HG02642 (cell line): ENCODE measurements around the gene ZBTB20.
A peak's percentile ranks its signal among the peaks of the same experiment; 100 is the strongest.

Source experiments
- ATAC-seq: cut with Tn5 transposase; IDR thresholded peaks from one replicate; pipeline ENCODE4 v1.9.1; 2021; ENCODE audit warnings: mild to moderate bottlenecking; ENCODE audit not compliant: unreplicated experiment, poor library complexity

ZBTB20 gene

GRCh38 chr3:114408736-114409670 is 738.1 kb downstream of the ZBTB20 start:
- ATAC-seq: no peak

DNA sequence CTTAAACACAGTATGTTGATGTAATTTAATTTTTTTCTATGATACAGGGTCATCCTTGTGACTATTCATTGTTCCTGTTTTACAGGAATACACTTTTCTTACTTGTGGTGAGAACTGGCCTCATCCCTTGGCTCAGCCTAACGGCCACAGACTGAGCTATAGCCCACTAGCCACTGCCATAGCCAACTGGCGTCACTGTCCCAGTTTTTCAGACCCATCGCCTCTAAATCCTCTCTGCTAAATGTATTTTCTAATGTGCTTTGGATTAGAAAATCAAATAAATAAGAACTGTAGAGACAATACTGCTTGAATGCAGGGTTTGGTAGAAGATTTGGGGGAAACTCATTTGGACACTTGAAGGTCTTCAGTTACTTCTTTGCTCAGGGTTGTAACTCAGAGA is 740.2 kb downstream of the ZBTB20 start:
- no peak for ATAC-seq

DNA sequence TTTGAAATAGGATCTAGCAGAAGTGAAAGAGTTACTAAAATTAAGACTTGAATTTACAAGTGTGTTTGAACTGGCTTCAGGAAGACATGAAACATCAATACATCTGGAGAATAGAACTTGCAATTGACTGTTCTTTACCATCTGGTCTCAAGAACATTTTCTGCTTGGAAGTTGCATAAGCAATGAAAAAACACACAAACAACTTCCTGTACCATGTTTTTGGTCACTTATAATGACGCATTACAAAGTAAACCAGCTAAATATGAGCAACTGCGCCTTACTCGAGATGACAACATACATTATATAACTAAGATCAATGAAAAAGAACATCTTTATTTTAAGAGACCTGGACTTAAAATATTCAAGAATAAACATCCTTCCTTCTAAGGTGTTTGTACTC is 740.8 kb downstream of the ZBTB20 start:
- ATAC-seq: no peak

DNA sequence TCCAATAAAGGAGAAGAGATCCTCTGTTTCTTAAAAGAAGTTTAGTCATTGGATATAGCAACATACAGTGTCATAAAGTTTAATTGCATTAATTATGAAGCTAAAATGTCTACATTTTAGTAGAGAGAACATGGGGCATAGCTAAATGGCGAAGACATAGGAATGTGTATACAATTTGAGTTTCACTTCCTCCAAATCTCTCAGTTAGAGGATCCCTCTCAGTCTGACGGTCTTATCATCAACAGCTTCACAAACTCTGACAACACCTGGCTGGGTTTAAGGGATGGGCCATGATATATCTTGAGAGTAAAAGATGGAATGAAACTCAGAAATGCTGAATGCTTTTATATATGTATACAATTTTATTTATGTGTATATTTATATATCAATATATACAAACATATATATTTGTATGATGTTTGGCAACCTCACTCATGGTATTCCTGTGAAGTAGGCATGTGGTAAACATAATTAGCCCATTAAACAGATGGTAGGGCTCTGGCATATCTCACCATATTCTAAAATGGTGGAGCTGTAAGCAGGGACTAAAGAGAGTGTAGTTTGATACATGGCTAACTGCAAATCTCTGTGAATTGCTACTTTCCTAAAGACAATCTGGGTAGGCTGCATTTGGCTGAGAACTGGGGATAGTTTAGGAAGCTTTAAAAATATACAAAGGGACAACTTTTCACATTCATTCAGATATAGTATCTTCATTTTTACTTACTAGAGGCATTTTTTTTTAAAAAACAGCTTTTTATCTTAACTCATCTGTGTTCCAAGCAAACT is 741.7 kb downstream of the ZBTB20 start:
- peak; percentile 73 for ATAC-seq

- ATAC-seq: no peak
Observed at GRCh38 chr3:114404590-114404989, 742.5 kb downstream of the ZBTB20 start.

DNA sequence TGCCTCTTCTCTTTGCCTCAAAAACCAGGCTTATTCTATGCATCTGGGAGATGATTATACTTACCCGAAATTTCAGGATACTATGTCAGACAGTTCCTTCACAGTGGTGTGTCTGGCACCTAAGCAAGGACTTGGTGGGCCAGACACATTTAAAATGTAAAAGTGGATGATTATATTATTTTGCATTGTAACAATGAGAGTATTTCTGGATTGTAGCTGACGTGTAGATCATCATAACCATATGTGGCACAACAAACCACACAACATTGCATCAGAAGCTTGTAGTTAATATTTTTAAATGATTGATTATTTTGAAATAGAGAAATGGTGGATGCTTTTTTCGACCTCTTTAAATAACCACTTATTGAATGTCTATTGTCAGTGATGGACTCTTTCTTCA is 744.2 kb downstream of the ZBTB20 start:
- ATAC-seq: no peak

GRCh38 chr3:114401346-114401745 is 745.7 kb downstream of the ZBTB20 start:
- no peak for ATAC-seq

- ATAC-seq: no peak
Observed at GRCh38 chr3:114400371-114400770, 746.7 kb downstream of the ZBTB20 start.

GRCh38 chr3:114394551-114394950 is 752.5 kb downstream of the ZBTB20 start:
- ATAC-seq: no peak

DNA sequence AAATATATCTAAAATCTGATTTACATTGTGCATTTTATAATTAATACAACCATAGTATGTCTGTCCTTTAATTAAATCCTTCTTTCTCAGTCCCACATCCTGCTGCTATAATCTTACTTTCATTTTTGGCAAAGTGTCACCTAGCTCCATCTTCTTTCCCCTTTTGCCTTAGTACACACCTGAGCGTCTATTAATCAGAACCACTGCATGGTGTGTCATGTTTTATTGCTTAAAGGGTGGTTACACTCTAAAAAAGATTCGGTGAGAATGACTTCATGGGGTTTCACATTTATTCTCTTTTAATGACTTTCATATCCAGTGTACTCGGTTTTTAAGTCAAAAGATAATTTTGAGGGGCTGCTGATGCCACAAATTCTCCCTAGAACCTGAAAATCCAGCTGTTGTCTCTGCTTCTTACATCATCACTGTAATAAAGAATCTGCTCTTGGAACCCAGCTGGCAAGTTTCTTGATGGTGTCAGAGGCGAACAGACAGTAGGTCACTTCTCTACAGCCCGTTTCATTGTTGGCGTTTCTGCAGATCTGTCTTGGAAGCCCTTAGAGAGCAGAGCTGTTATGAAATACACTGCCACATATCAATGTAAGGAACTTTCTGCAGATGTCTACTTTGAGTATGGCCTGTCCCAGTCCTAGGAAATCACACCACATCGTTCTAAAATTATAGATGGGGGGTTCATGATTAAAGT is 753.6 kb downstream of the ZBTB20 start:
- no peak for ATAC-seq

DNA sequence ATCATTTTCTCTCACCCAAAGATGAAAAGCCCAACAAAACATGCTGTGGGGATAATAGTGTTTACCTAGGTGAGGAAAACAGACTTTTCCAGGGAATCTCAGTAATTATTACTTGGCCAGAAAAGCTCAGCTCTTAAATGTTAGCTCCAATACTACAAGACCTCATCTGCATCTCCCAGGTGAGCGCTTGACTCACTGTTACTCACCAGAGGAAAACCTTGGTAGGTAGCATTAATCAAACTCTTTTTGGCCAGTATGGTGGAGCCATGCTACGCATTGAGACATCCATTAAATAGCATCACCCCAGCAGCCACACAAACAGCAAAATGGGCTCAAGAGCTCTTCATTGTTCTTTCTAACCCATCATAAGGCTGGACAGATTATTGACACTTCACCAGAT is 754.3 kb downstream of the ZBTB20 start:
- no peak for ATAC-seq

GRCh38 chr3:114389156-114389555 is 757.9 kb downstream of the ZBTB20 start:
- ATAC-seq: no peak

GRCh38 chr3:114384558-114384903 is 762.6 kb downstream of the ZBTB20 start:
- ATAC-seq: no peak

GRCh38 chr3:114383875-114384557 is 763.1 kb downstream of the ZBTB20 start:
- ATAC-seq: peak; percentile 82

DNA sequence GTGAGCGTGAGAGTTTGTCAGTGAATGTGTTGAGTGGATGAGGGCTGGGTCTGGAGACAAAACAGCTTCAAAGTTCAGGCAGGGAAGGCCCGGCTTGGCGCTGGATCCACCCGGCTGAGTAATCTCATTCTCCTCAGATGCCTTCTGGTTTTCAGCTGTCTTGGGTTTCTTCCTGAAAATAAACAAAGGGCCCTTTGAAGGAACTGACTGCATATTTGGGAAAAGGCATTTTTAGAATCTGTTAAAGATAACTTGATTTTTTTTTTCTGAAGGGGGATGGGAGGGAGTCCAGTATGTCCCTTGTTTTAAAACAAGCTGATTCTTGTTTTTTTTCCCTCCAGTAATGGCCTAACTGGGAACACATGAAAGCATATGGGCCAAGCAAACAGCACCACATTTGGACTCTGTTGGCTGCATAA is 766.8 kb downstream of the ZBTB20 start:
- ATAC-seq: no peak

DNA sequence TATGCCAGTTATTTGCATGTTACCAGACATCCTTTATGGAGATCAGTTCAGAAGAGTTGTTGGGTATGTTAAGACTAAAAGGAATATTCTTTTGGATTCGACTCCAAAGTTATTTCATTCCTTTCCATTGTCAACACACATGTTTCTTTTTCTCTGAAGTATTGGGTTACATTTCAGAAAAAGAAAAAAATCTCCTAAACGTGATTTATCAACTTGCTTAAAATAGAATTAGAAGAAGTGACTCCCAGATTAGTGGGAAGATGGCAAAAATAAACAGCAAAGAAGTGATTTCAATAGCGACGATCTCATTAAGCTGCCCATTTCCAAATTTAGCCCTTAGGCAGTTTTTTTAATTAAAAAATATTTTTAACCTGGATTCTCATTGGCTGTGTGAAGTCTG is 767.8 kb downstream of the ZBTB20 start:
- no peak for ATAC-seq

DNA sequence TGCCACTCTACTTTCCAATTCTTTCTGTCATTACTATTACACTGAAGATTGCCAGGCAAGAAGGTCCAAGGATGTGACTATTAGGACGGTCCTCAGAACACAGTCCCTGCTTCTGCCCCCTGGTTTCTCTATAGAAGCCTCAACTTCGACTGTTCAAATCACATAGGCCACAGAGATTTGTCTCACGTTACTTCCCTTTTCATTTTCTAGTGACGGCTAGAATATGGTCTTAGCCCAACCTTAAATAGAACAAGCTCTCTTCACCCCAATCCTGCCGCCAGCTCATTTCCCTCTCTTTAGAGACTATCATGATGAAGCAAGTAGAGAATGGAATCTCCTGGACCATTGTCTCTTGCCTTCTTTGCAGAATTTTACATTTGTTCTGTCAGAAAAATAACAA is 768.3 kb downstream of the ZBTB20 start:
- ATAC-seq: no peak

DNA sequence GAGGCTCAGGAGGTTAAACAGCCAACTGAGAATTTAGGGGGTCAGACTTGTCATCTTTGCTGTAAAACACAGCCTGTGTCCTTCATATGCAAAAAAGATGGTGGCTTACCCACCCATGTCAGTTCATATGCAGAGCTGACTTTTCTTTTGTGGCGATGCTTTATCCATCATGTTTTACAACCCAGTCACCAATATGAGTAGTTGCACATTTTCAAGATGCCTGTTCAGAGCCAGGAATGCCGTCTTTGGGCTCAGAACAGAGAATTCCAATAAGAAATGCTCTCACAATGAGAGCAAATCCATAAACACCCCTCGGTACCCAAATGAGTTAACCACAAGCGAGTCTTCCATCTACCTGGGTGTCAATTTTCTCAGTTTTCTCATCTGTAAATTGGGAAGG is 769.7 kb downstream of the ZBTB20 start:
- ATAC-seq: no peak

DNA sequence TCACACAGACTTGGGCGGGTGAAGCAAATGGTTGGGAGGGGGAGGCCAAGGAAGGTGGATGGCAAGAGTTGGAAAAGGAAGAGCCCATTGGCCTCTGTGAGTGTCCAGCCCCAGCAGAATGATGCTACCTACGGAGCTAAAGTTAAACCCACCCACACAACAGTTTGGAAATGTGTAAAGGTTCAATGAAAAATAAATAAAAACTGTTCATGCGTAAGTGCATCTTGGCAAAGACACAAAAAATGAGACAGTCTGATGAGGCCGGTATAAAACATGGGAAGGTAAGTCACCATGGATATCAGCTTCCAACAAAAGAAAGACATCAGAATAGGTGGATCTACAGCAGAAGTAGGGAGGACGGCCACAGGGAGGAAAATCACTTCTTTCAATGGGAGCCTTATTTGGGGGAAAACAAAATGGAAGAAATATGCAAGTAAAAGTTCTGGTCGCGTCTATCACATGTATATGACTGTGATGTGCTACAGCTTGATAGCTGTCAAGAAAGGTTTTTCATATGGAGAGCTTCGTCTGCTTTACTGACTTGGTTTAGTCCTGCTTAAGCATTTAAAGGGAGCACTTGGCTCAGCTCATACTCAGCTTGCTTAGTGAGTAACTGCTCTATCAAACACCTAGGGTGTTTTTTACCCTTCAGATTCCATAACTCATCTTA is 770.4 kb downstream of the ZBTB20 start:
- no peak for ATAC-seq
